HG02884 (cell line): ENCODE results near the gene KRT14.
"Not testable (repeated sequence)": the region's sequence is repeated elsewhere in the genome, so short reads cannot be mapped to it uniquely, and the experiment has no call there.

Experiments used
- ATAC-seq: cut with Tn5 transposase; IDR thresholded peaks from one replicate; pipeline ENCODE4 v1.9.1; 2021; ENCODE audit warnings: mild to moderate bottlenecking, moderate library complexity; ENCODE audit not compliant: unreplicated experiment

Gene KRT14

GRCh38 chr17:41623184-41623861 lies 36.6 kb upstream of the KRT14 start:
- not testable (repeated sequence) for ATAC-seq

- ATAC-seq, result not testable (repeated sequence)
Measured at GRCh38 chr17:41622340-41623183, 35.9 kb upstream of the KRT14 start.

GRCh38 chr17:41621916-41622315 lies 35.2 kb upstream of the KRT14 start:
- ATAC-seq, result no peak

GRCh38 chr17:41621435-41621817 lies 34.7 kb upstream of the KRT14 start:
- ATAC-seq, result not testable (repeated sequence)

GRCh38 chr17:41620583-41621434 lies 34.1 kb upstream of the KRT14 start:
- ATAC-seq, result no peak

- not testable (repeated sequence) for ATAC-seq
Measured at GRCh38 chr17:41619927-41620582, 33.4 kb upstream of the KRT14 start.

- ATAC-seq, result no peak
Measured at GRCh38 chr17:41619036-41619926, 32.6 kb upstream of the KRT14 start.

GRCh38 chr17:41618341-41619035 lies 31.8 kb upstream of the KRT14 start:
- no peak for ATAC-seq

- no peak for ATAC-seq
Measured at GRCh38 chr17:41617698-41618097, 31.0 kb upstream of the KRT14 start.

- ATAC-seq, result no peak
Measured at GRCh38 chr17:41617136-41617535, 30.4 kb upstream of the KRT14 start.

GRCh38 chr17:41616486-41616885 lies 29.8 kb upstream of the KRT14 start:
- not testable (repeated sequence) for ATAC-seq

- no peak for ATAC-seq
Measured at GRCh38 chr17:41615454-41615853, 28.8 kb upstream of the KRT14 start.

- not testable (repeated sequence) for ATAC-seq
Measured at GRCh38 chr17:41614767-41615166, 28.1 kb upstream of the KRT14 start.

GRCh38 chr17:41614098-41614497 lies 27.4 kb upstream of the KRT14 start:
- no peak for ATAC-seq

GRCh38 chr17:41613277-41614082 lies 26.8 kb upstream of the KRT14 start:
- no peak for ATAC-seq

- ATAC-seq, result not testable (repeated sequence)
Measured at GRCh38 chr17:41612376-41613160, 25.9 kb upstream of the KRT14 start, which contains the start of gene KRT16. TSS of gene KRT16 (minus strand) at chr17:41612767. CDS start at chr17:41612688, 79 bp downstream.

- no peak for ATAC-seq
Measured at GRCh38 chr17:41610965-41611640, 24.4 kb upstream of the KRT14 start.
